ENCODE data around the gene ZNF618. TPM values are rescaled to one million over a fixed set of nuclear protein-coding genes. Genes with fewer than 3 reads are reported as not detected.

The ZNF618 gene
- total RNA-seq, 1 experiment from 2014 or later: 22.0 TPM

DNA sequence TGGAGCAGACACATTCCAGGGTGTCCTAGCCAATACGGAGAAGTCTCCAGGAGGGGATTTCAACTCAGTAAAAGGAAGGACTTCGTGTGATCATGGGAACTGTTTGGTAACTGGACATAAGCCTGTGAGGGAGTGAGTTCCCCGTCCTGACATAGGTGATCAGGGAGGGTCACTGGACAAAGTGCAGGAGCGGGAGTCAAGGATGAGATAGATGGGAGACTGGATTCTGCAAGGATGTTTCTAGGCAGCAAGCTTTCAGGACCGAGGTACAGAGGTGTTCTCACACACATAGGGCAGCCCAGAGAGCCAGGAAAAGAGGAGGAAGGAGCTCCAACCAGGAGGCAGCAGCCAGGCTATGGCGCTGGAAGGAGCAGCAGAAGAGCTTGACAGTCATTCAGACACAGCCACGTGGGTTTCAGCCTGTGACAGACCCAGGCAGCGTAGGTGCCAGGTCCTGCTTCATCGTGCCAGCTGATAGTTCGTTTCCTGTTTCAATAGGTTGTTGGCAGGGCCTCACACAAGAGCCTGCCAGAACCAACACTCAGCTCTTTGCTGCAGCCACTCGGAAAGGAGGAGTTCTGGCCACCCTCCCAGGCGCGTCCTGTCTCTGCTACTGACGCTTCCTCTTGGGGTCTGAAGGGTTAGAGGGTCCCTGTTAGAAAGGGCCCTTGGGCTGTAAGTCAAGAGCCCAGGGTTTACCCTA lies 117.9 kb downstream of the ZNF618 start:
- POLR2A ChIA-PET: no interaction called here
- H3K27me3 Mint-ChIP-seq (ENCODE audit: low read depth): no peaks in the 10 kb centered on the region
- H3K4me3 Mint-ChIP-seq: no peak overlapping the region
- no peak for DNase-seq (ENCODE audit: low spot score)
- CTCF ChIA-PET: interaction anchor here (0.8 kb wide), 1 partner anchor 31 kb away, joined by 3 read pairs; no protein-coding TSS in a partner anchor
- TF ChIP-seq, protein P1, sequence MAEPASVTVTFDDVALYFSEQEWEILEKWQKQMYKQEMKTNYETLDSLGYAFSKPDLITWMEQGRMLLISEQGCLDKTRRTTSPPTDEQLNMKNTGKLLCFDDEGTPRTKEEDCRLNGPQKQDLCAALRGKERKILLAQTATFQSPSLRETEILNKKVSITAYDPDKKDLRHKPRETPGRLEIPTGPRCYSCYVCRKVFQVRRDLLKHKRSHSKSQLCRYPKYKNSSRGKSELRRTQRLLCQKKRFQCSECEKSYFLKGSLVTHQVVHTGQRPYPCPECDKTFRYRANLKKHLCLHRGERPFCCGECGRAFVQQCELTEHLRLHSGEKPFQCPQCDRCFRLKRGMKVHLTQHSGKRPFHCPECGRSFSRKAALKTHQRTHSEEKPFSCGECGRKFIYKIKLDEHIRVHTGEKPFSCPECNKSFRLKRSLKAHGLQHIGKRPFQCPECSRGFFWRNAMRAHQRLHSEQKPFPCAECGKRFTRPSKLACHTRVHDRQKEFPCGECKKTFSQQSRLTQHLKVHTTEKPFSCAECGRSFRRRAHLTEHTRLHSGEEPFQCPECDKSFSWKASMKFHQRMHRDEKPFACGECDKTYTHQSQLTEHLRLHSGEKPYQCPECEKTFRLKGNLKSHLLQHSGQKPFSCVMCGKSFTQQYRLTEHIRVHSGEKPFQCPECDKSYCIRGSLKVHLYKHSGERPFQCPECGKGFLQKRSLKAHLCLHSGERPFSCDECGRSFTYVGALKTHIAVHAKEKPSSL (CRISPR knock-in tag; conservative IDR thresholded peaks at IDR 0.05): no peak
- TF ChIP-seq GTF2I (CRISPR knock-in tag; conservative IDR thresholded peaks at IDR 0.05) (no peak), GRHL2 (CRISPR knock-in tag; IDR thresholded peaks at IDR 0.05; ENCODE audit: insufficient replicate concordance, severe bottlenecking) (no peak), MYBL2 (CRISPR knock-in tag; IDR thresholded peaks at IDR 0.05) (no peak), NR1H2 (CRISPR knock-in tag; IDR thresholded peaks at IDR 0.05) (no peak), RELA (CRISPR knock-in tag; IDR thresholded peaks at IDR 0.05; ENCODE audit: borderline replicate concordance) (no peak), ESRRA (CRISPR knock-in tag; IDR thresholded peaks at IDR 0.05; ENCODE audit: borderline replicate concordance) (no peak), ZNF671 (CRISPR knock-in tag; IDR thresholded peaks at IDR 0.05) (no peak), ZNF232 (CRISPR knock-in tag; IDR thresholded peaks at IDR 0.05) (no peak), JAZF1 (CRISPR knock-in tag; IDR thresholded peaks at IDR 0.05) (no peak), ATF1 (CRISPR knock-in tag; IDR thresholded peaks at IDR 0.05) (no peak), ZNF423 (CRISPR knock-in tag; IDR thresholded peaks at IDR 0.05) (no peak), ERG (CRISPR knock-in tag; IDR thresholded peaks at IDR 0.05) (no peak), HMGXB4 (CRISPR knock-in tag; IDR thresholded peaks at IDR 0.05) (no peak), JUN (CRISPR knock-in tag; IDR thresholded peaks at IDR 0.05) (no peak)
- TF ChIP-seq, protein P2, sequence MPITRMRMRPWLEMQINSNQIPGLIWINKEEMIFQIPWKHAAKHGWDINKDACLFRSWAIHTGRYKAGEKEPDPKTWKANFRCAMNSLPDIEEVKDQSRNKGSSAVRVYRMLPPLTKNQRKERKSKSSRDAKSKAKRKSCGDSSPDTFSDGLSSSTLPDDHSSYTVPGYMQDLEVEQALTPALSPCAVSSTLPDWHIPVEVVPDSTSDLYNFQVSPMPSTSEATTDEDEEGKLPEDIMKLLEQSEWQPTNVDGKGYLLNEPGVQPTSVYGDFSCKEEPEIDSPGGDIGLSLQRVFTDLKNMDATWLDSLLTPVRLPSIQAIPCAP (CRISPR knock-in tag; IDR thresholded peaks at IDR 0.05): no peak
- TF ChIP-seq, protein P3, sequence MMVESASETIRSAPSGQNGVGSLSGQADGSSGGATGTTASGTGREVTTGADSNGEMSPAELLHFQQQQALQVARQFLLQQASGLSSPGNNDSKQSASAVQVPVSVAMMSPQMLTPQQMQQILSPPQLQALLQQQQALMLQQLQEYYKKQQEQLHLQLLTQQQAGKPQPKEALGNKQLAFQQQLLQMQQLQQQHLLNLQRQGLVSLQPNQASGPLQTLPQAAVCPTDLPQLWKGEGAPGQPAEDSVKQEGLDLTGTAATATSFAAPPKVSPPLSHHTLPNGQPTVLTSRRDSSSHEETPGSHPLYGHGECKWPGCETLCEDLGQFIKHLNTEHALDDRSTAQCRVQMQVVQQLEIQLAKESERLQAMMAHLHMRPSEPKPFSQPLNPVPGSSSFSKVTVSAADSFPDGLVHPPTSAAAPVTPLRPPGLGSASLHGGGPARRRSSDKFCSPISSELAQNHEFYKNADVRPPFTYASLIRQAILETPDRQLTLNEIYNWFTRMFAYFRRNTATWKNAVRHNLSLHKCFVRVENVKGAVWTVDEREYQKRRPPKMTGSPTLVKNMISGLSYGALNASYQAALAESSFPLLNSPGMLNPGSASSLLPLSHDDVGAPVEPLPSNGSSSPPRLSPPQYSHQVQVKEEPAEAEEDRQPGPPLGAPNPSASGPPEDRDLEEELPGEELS (CRISPR knock-in tag; IDR thresholded peaks at IDR 0.05): no peak
- TF ChIP-seq, protein P4, sequence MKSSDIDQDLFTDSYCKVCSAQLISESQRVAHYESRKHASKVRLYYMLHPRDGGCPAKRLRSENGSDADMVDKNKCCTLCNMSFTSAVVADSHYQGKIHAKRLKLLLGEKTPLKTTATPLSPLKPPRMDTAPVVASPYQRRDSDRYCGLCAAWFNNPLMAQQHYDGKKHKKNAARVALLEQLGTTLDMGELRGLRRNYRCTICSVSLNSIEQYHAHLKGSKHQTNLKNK (CRISPR knock-in tag; IDR thresholded peaks at IDR 0.05): no peak
- TF ChIP-seq, protein P5, sequence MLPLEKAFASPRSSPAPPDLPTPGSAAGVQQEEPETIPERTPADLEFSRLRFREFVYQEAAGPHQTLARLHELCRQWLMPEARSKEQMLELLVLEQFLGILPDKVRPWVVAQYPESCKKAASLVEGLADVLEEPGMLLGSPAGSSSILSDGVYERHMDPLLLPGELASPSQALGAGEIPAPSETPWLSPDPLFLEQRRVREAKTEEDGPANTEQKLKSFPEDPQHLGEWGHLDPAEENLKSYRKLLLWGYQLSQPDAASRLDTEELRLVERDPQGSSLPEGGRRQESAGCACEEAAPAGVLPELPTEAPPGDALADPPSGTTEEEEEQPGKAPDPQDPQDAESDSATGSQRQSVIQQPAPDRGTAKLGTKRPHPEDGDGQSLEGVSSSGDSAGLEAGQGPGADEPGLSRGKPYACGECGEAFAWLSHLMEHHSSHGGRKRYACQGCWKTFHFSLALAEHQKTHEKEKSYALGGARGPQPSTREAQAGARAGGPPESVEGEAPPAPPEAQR (CRISPR knock-in tag; IDR thresholded peaks at IDR 0.05): no peak
- TF ChIP-seq, protein P6, sequence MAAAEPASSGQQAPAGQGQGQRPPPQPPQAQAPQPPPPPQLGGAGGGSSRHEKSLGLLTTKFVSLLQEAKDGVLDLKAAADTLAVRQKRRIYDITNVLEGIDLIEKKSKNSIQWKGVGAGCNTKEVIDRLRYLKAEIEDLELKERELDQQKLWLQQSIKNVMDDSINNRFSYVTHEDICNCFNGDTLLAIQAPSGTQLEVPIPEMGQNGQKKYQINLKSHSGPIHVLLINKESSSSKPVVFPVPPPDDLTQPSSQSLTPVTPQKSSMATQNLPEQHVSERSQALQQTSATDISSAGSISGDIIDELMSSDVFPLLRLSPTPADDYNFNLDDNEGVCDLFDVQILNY (CRISPR knock-in tag; IDR thresholded peaks at IDR 0.05): no peak
- ATAC-seq: no peak
- H3K4me1 Mint-ChIP-seq: no peaks in the 10 kb centered on the region
- H3K36me3 Mint-ChIP-seq: peaks cover 8% of the 10 kb centered on the region
- H3K27ac Mint-ChIP-seq: no peak overlapping the region
- H3K9me3 Mint-ChIP-seq: no peaks in the 10 kb centered on the region
